NB4 (cell line): ENCODE results near the gene TBC1D10B.

Experiments
- CTCF ChIP-seq: IDR thresholded peaks from one replicate; pipeline ENCODE4 v1.5.1; 2012; ENCODE audit warnings: low read depth, low read length
- MAX ChIP-seq: IDR thresholded peaks from 2 replicates; pipeline ENCODE4 v1.6.1; 2011; ENCODE audit warnings: low read depth, low read length
- POLR2A ChIP-seq: IDR thresholded peaks from 2 replicates; pipeline ENCODE4 v1.6.1; 2011; ENCODE audit warnings: mild to moderate bottlenecking; ENCODE audit not compliant: insufficient read length; ENCODE audit errors: extremely low read depth

- TF ChIP-seq POLR2A (no peak), CTCF (no peak), MAX (no peak)
Measured at GRCh38 chr16:30374538-30374937, 4.2 kb upstream of the TBC1D10B start, which contains the start of gene MYL11.
